ENCODE results near the gene METTL3. TPM values are rescaled to one million over a fixed set of nuclear protein-coding genes. Genes with fewer than 3 reads are reported as not detected.
A peak's percentile ranks its signal among the peaks of the same experiment; 100 is the strongest.

METTL3 gene
- total and polyA plus RNA-seq, 2 of the 13 experiments (the other 11 are each of a cell fraction or from before 2014, with no cell fraction given) = 123 to 130 TPM

GRCh38 chr14:21536418-21537089 lies 25.4 kb upstream of the METTL3 start (continued):
- TF ChIP-seq FIP1L1 (IDR thresholded peaks at IDR 0.05; ENCODE audit: borderline replicate concordance, insufficient read depth, low read depth, low read length) (0 out of 2 replicates have a peak, but pooled peaks have one; percentile 12), ZNF142 (CRISPR knock-in tag; IDR thresholded peaks at IDR 0.05) (no peak), FOXA1 (IDR thresholded peaks at IDR 0.05) (no peak), FOXA1 (CRISPR knock-in tag; IDR thresholded peaks at IDR 0.05) (no peak), BORCS8-MEF2B (CRISPR knock-in tag; IDR thresholded peaks at IDR 0.05) (0 out of 2 replicates have a peak, but pooled peaks have one; percentile 20), PCBP2 (optimal IDR thresholded peaks at IDR 0.05; ENCODE audit: low read depth, low read length, poor library complexity, severe bottlenecking) (no peak), ZNF850 (CRISPR knock-in tag; conservative IDR thresholded peaks at IDR 0.05) (no peak), CREM (IDR thresholded peaks at IDR 0.05) (no peak), CREM (CRISPR knock-in tag; IDR thresholded peaks at IDR 0.05) (no peak), ZNF691 (CRISPR knock-in tag; IDR thresholded peaks at IDR 0.05; ENCODE audit: borderline replicate concordance, low read depth) (no peak), GATAD2A (CRISPR knock-in tag; IDR thresholded peaks at IDR 0.05) (no peak), YEATS2 (CRISPR knock-in tag; IDR thresholded peaks at IDR 0.05; ENCODE audit: borderline replicate concordance) (no peak), EEA1 (CRISPR knock-in tag; IDR thresholded peaks at IDR 0.05; ENCODE audit: borderline replicate concordance) (0 out of 2 replicates have a peak, but pooled peaks have one; percentile 62), ZNF839 (CRISPR knock-in tag; IDR thresholded peaks at IDR 0.05; ENCODE audit: borderline replicate concordance) (peak; percentile 34; the same call in 1 of the 2 replicates)
- TF ChIP-seq, protein P1, sequence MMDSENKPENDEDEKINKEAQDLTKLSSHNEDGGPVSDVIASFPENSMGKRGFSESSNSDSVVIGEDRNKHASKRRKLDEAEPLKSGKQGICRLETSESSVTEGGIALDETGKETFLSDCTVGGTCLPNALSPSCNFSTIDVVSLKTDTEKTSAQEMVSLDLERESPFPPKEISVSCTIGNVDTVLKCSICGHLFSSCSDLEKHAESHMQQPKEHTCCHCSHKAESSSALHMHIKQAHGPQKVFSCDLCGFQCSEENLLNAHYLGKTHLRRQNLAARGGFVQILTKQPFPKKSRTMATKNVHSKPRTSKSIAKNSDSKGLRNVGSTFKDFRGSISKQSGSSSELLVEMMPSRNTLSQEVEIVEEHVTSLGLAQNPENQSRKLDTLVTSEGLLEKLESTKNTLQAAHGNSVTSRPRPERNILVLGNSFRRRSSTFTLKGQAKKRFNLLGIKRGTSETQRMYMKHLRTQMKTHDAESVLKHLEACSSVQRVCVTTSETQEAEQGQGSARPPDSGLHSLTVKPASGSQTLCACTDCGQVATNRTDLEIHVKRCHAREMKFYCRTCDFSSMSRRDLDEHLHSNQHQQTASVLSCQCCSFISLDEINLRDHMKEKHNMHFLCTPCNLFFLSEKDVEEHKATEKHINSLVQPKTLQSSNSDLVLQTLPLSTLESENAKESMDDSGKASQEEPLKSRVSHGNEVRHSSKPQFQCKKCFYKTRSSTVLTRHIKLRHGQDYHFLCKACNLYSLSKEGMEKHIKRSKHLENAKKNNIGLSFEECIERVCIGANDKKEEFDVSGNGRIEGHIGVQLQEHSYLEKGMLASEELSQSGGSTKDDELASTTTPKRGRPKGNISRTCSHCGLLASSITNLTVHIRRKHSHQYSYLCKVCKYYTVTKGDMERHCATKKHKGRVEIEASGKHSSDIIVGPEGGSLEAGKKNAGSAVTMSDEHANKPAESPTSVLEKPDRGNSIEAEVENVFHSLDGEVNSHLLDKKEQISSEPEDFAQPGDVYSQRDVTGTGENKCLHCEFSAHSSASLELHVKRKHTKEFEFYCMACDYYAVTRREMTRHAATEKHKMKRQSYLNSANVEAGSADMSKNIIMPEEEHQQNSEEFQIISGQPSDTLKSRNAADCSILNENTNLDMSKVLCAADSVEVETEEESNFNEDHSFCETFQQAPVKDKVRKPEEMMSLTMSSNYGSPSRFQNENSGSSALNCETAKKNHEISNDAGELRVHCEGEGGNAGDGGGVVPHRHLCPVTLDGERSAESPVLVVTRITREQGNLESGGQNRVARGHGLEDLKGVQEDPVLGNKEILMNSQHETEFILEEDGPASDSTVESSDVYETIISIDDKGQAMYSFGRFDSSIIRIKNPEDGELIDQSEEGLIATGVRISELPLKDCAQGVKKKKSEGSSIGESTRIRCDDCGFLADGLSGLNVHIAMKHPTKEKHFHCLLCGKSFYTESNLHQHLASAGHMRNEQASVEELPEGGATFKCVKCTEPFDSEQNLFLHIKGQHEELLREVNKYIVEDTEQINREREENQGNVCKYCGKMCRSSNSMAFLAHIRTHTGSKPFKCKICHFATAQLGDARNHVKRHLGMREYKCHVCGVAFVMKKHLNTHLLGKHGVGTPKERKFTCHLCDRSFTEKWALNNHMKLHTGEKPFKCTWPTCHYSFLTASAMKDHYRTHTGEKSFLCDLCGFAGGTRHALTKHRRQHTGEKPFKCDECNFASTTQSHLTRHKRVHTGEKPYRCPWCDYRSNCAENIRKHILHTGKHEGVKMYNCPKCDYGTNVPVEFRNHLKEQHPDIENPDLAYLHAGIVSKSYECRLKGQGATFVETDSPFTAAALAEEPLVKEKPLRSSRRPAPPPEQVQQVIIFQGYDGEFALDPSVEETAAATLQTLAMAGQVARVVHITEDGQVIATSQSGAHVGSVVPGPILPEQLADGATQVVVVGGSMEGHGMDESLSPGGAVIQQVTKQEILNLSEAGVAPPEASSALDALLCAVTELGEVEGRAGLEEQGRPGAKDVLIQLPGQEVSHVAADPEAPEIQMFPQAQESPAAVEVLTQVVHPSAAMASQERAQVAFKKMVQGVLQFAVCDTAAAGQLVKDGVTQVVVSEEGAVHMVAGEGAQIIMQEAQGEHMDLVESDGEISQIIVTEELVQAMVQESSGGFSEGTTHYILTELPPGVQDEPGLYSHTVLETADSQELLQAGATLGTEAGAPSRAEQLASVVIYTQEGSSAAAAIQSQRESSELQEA (CRISPR knock-in tag; IDR thresholded peaks at IDR 0.05; ENCODE audit: not compliant biosample characterization) = peak; percentile 44
